Stimulated activated CD4-positive, alpha-beta T cell treated with anti-CD3 and anti-CD28 coated beads, Interleukin-15, amount 100 ng/mL, for 48 hours (primary cell): ENCODE data around the gene COG1.
A peak's percentile ranks its signal among the peaks of the same experiment; 100 is the strongest.

ENCODE experiments used
- DNase-seq, 2 donors: peaks; one replicate each; pipeline ENCODE4 v3.0.0-alpha.2; 2020; ENCODE audit warnings: low read depth in 2 of 2

The COG1 gene

DNA sequence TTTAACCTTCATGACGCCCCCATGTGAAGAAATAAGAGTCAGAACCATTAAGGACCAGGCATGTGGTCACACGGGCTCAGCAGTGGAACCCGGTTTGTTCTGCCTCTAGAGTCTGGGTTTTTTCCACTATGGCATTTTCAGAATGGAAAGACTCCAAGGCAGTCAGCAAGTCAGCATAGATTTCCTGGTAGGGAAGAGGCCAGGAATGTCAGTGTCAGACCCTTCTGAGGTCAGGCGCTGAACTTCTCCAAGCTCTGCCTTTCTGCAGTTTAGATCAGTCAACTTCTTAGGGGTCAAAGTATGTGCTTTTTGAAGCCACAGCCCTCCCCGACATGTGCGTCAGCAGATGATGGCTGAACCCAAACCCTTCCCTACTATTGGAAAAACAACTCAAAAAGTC is 24.2 kb upstream of the COG1 start:
- DNase-seq, result no peak

DNA sequence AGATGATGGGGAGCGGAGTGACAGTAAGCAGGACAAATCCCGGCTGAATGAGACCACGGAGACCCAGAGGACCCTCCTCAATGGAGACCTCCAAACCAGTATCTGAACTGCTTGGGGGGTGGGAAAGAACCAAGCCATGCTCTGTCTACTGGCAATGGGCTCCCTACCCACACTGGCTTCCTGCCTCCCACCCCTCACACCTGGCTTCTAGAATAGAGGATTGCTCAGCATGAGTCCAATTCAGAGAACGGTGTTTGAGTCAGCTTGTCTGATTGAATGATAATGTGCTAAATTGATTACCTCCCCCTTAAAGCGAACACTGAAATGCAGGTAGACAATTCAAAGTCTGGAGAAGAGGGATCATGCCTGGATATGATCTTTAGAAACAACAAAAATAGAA is 22.5 kb upstream of the COG1 start:
- DNase-seq, result no peak

DNA sequence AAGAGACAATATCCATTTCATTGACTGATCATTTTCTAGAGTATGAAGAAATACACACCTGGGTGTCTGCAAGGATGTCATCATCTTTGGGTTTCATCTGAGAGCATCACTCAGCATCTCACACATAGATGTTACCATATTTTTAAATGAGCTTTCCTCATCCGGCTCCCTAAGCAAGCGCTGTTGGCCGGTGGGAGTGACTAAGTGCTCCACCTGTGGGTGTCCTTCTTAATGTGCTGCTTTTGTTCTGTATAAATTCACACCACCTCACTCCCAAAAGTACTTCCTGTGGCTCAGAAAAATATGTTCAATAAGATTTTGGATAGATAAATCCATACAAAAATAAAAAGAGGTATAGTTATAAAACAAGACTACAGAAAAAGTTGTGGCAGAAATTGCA is 20.6 kb upstream of the COG1 start:
- no peak for DNase-seq

DNA sequence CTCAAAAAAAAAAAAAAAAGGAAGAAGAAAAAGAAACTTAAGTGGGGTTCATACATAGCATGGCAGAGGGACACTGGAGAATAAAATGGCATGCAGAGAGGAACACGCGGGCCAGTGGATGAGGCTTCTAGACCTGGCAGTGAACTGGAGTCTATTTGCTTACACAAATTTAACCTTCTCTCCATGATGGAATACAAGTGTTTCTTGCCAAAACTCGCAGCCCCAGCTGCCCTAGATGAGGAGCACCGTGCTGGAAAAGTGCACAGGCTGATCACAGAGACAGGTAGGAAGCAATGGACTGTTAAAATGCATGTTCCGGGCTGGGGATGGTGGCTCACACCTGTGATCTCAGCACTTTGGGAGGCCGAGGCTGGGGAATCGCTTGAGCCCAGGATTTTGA is 18.7 kb upstream of the COG1 start:
- DNase-seq, result no peak

DNA sequence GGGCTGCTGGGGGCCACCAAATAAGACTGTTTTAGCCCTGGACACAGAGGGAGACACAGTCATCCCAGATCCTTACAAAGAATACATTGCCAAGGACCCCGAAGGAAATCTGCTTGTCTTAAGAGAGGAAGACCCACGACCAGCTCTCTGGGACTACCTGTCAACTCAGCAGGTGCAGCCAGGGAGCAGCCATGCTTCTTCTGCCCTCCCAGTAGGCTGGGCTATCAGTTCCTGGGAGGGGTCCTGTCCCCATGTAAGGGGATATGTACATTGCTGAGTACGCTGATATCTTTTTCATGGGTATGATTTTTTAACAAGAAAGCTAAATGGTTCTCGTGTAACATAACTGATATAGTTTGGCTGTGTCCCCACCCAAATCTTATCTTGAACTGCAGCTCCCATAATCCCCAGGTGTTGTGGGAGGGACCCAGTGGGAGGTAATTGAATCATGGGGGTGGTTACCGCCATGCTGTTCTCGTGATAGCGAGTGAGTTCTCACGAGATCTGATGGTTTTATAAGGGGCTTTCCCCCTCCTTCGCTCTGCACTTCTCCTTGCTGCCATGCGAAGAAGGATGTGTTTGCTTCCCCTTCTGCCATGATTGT is 16.8 kb upstream of the COG1 start:
- no peak for DNase-seq

DNA sequence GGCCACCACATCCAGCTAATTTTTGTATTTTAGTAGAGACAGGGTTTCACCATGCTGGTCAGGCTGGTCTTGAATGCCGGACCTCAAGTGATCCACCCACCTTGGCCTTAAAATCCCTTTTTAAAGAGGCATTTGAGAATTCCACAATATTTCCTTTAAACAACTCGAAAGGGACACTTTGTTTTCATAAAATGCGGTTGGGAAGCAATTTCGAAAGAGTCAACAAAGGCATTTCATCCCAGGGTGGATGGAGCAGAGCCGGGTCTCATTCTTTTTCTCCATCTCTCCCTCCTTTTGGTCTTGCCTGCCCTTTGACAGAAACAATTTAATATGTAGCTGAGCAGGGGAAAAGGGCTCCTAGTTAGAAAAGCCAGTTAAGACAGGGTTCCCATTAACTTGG is 13.5 kb upstream of the COG1 start:
- no peak for DNase-seq

DNA sequence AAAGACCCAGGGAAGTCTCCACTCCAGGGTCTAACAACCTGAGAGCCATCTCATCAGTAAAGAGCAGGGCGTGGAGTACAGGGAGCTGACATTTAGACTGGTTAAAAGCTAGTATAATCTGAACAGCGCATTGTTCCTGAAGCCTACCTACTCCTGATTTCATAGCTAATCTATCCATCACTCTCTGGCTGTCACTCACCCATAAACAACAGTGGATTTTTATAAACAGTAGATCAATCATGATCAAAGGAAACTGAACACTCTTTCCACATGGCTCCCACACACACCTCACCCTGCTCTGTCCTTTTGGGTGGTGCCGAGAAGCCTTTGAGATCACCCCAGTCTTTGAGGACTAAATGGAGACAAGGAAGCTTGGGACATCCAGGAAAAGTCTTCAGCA is 13.0 kb upstream of the COG1 start:
- DNase-seq, result no peak

DNA sequence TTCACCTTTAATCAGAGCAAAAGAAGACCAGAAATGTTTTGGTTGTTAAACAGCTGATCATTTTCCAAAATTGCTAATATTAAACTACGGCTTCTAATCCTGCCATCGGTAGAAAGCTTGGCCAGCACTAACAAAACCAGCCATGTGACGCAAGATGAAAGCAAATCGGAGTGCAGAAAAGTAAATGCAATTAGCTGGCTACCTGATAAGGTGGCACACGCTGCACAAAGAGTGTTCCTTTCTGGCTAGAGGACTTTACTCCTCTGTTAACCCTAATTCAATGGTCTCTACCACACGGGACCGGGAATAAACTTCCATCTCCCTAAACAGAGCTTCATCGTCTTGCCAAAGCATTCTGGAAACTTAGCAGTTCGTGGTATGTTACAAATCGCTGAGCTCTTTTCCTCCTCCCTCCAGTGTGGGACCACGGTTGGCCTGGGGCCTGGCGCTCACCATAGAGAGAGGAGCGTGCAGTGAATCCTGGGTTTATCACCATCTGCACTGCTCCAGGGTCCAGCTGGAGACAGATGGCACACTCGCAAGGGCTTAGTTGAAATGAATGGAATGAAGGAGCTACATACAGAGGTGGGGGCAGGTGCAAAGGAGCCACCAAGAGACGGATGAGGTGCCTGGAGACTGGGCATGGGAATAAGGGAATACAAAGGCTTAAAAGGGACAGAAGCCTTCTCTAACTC is 10.1 kb upstream of the COG1 start:
- no peak for DNase-seq

DNA sequence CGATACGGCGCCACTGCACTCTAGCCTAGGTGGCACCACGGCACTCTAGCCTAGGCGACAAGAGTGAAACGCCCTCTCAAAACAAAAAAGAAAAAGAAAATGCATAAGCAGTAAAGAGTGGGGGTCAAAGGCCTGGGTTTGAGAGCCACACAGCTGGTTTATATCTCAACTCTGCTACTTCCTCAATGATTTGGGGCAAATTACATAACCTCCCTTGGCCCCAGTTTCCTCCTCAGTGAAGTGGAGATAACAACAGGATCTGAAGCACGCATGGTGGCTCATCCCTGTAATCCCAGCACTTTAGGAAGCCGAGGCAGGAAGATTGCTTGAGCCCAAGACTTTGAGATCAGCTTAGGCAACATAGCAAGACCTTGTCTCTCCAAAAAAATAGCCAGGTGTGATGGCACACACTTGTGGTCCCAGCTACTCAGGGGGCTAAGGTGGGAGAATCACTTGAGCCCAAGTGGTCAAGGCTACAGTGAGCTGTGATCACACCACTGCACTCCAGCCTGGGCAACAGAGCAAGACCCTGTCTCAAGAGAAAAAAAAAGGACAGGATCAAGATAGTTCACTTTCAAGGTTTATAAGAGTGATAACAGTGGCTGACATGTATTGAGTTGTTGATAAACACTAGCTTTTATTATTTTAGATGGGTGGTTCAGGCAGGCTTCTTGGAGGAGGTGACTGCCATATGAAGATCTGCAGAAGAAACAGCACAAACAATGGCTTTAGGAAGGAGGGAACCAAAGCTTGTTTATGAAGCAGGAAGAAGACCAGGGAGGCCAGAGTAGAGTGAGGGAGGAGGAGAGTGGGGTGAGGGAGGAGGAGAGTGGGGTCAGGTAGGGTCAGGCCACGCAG is 8.5 kb upstream of the COG1 start:
- DNase-seq, result no peak

DNA sequence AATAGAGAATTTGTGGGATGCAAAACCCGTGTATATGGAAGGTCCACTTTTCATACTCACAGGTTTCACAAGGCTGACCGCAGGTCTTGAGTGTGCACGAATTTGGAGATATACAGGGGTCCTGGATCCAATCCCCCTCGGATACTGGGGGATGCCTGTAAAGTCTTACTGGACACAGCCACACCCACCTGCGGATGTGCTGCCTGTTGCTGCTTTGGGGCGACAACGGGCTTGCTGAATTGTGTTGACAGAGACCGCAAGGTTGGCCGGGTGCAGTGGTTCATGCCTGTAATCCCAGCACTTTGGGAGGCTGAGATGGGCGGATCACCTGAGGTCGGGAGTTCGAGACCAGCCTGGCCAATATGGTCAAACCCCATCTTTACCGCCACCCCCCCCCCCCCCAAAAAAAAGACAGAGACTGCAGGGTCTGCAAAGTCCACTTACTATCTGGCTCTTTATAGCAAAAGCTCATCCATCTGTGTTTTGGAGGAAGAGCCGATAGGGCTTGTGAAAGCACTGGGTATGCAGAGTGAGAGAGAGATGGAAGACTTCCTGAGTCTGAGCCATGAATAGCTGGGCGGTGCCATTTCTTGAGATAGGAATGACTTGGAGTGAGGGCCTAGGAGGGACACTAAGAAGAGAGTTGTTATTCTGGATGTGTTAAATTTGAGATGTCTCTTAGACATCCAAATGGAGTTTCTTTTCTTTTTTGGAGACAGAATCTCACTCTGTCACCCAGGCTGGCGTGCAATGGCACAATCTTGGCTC is 6.4 kb upstream of the COG1 start:
- DNase-seq, result no peak

DNA sequence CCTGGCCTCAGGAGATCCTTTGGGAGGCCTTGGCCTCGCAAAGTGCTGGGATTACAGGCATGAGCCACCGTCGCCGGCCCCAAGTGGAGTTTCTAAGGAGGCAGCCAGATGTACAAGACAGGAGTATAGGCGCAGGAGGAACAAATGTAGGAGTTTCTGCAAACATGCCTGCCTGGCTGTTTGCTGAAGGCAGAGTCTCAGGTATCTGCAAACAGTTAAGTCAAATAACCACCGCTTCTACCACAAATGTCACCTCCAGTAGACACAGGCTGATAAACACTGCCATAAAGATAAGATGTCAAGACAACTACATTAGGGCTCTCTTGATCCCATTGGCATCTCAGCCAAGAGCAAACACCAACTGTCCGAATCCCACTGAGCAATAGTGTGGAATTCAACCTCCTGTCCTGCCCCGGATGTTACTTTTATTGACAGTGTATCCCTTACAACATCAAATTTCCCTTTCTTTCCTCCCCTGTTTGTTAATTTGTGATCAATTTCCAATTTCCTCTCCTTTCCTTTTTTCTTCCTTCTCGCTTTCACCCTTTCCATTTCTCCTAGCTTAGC is 5.6 kb upstream of the COG1 start:
- DNase-seq, result no peak

DNA sequence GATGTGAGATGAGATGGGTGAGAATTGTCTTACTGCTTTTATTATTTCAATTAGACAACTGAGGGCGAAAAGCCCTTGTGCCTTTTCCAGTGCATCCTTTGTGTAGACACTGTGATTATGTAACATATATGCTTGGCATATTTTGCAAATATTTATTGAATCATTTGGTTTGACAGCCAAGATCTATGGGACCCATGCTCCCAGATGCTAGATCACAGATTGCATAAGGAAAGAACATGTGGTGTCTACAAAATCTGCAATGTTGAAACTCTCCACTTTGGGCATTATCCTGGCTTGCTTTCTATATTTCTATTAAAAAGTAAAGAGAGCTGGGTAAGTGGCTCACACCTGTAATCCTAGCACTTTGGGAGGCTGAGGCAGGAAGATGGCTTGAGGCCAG is 4.8 kb upstream of the COG1 start:
- DNase-seq, result no peak

DNA sequence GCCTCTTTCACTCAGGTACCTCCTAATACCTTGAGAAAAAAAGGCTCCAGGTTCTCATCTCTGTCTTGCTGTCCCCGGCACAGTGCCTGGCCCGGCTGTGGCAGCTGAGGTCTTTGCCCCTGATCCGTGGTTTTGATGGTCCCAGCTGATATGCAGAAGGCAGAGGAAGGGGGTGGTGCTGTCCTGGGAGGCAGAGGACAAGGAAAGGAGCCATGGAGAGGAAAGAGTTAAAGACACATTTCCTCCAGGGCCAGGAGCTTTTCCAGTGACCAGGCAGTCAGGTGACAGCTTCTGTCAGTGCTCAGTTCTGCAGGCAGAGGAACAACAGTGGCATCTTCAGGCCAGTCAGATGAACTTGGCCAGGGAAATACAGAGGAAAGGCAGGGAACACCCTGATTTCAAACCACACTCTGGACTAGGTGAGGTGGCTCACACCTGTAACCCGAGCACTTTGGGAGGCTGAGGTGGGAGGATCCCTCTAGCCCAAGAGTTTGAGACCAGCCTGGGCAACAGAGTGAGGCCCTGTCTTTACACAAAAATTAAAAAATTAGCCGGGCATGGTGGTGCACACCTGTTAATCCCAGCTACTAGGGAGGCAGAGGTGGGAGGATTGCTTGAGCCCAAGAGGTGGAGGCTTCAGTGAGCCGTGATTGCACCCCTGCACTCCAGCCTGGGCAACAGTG is 3.3 kb upstream of the COG1 start:
- DNase-seq, result no peak

DNA sequence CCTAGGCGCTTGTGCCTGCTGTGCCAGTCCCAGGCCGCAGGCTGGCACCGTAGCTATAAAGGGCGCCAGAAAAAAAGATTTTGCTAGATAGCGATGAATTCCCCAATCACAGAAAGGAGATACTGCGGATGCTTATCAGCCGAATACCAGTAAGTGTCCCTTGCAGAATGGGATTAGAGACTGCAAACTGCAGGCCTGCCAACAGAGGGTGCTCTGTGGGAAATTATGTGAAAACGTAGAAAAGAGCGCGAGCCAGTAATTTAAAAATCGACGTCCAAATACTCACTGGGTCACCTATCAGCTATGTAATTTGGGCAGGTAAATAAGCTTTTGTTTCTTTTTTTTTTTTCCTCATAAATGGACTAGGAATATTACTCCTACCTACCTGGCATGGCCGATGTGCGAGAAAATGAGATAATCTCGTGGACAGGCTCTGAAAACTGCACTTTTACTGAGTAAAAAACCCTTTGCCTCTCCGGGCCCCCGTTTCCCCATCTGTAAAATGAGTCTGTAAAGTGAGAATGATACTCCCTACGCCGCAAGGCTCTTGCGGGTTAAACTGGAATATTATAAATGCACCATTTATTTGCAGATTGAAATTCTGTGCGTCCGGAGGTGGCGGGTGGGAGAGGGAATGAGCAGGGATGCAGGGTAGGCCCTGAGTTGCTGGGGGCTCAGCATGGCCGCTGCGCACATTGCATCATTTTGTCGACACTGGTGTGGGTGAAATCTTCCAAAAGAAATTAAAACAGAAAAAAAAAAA is 1.2 kb upstream of the COG1 start:
- DNase-seq, result peak in 1 of 2 donors; percentile 52

DNA sequence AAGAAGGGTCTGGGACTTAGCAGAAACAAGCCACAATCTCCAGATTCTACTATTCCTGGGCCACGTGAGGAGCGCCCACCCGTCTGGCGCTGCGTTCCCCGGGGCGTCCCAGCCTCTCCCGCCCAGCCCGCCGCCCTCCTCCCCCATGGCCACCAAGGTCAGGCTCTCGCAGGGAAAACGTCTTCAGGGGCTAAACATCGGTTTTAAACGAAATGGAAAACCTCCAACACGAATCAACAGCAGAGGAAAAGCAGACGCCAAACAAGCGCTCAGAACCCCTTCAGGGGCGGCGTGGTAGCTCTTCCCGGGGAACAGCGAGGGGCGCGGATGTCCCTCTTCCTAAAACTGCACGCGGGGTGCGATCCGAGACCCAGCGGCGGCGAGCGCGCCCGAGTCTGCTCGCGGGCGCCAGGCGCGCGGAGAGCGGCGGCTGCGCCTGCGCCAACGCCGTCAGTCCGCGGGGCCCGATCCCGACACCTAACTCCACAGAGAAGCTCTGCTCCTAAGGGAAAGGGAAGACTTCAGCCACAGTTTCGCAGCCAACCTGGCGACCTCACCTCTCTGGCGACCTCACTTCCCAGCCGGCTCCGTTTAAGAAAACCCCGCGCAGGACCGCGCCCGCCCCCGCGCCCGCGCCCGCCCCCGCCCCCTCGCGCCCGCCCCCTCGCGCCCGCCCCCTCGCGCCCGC is 505 bp upstream of the COG1 start:
- peak in 1 of 2 donors; percentile 49 for DNase-seq

DNA sequence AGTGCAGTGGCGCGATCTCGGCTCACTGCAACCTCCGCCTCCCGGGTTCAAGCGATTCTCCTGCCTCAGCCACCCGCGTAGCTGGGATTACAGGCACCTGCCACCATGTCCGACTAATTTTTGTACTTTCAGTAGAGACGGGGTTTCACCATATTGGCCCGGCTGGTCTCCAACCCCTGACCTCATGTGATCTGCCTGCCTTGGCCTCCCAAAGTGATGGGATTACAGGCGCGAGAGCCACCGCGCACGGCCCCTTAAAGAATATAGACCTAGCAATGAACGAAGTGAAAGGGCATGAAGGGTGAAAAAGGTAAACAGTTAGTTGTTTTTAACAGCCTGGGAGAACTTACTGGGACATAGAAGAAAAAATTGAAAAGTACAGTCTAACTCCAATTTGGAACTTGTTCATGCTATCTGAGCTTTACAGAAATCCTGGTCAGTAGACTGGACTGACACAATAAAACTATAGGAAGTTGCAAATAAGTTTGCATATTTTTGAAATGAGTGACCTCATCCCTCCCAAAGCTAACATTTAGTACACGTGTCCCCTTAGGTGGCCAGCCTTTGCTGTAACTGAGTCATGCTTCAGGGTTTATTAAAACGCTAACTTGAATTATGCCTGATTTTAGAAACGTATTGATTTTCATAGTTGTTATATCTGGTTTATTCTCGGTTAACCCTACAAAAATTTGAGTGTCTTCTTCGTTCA is 1.8 kb downstream of the COG1 start:
- DNase-seq, result no peak

DNA sequence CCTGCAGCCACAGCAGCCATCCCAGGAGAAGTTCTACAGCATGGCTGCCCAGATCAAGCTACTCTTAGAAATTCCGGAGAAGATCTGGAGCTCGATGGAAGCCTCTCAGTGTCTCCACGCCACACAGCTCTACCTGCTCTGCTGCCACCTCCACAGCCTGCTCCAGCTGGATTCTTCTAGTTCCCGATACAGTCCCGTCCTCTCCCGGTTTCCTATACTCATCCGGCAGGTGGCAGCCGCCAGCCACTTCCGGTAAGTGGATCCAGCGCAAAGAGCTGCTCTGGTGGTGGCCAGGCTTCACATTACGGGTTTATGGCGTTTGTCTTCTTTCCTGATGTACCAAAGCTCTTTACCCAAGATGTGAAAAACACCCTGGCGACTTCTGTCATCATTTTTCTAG is 3.6 kb downstream of the COG1 start:
- no peak for DNase-seq

DNA sequence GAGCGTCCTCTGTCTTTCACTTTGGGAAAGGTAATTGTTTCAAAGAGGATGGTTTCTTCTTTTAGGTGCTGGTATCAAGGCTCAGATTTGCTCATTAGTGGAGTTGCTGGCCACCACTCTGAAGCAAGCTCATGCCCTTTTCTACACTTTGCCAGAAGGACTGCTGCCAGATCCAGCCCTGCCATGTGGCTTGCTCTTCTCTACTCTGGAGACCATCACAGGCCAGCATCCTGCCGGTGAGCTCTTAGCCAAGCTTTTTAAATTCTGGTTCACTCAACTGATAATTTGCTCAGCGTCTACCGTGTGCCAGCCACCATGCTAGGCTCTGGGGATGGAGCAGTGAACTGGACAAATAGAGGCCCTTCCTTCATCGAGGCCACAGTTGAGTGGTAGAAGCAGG is 4.3 kb downstream of the COG1 start:
- DNase-seq, result no peak

DNA sequence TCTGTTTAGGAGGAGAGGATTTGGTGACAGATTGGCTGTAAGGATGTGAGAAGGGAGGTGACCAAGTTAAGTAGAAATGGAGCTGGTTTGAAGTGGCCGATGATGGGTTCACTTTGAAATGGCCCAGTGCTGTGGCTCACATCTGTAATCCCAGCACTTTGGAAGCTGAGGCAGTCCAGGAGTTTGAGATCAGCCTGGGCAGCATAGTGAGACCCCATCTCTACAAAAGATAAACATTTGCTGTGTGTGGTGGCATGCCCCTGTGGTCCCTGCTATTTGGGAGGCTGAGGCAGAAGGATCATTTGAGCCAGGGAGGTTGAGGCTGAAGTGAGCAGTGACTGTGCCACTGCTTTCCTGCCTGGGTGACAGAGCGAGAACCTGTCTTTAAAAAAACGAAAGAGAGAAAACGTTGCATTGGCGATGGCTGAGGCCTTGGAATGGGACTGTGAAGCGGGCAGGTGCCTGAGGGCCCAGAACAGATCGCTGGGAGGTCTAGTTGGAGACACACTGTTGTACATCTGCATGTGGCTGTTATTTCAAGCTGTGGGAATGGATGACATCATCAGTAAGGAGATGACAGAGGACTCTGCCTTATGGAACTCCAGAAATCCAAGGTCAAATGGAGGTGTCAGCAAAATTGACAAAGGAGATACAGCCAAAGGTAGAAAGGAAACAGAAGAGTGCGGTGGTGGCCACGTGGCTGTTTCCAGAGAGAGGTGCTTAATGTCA is 5.5 kb downstream of the COG1 start:
- DNase-seq, result no peak
